GM12878 (cell line): ENCODE results near the gene FNDC3A. TPM values are rescaled to one million over a fixed set of nuclear protein-coding genes. Genes with fewer than 3 reads are reported as not detected.

Source experiments
- ATAC-seq: fragments of 200-7000 bp; cut with Tn5 transposase; 3 replicates; pipeline ENCODE4 v1.9.1; 2020; ENCODE audit warnings: mild to moderate bottlenecking, moderate library complexity
- BruUV-seq: library from RNA; stranded (reverse); fragments of 400-500 nt; replicated peaks from 2 replicates; lab custom pipeline; 2021; lab: Mats Ljungman, UMichigan
- CTCF ChIA-PET: fragments of 300-600 bp; sonication (Branson Sonifier 250); formaldehyde crosslinking; extraction: SDS; loops from one replicate; lab custom pipeline; 2021; ENCODE audit warnings: inconsistent platforms; lab: Yijun Ruan, JAX
- POLR2A ChIA-PET: fragments of 350-600 bp; formaldehyde crosslinking; extraction: SDS; loops from one replicate; lab custom pipeline; 2021; ENCODE audit warnings: inconsistent platforms; lab: Charles Lee
- RAD21 ChIA-PET: fragments of 300-600 bp; sonication (Branson Sonifier 250); formaldehyde crosslinking; loops from one replicate; lab custom pipeline; 2023; ENCODE audit warnings: antibody characterized with exemption; ENCODE audit not compliant: unreplicated experiment; lab: Charles Lee
- SMC1A ChIA-PET: fragments of 300-600 bp; sonication (Branson Sonifier 250); formaldehyde crosslinking; loops from one replicate; lab custom pipeline; 2023; ENCODE audit not compliant: unreplicated experiment, uncharacterized antibody; lab: Charles Lee
- DNase-seq: peaks from one replicate; pipeline ENCODE4 v3.0.0-alpha.2; 2011; ENCODE audit warnings: low read depth, low spot score
- FAIRE-seq: peaks from 3 replicates; lab custom pipeline; 2011; peaks lifted over from hg19 to GRCh38; lab: Jason Lieb, UNC
- H2AFZ ChIP-seq: 2 replicates; pipeline ENCODE4 v1.6.0; 2011; ENCODE audit warnings: low read depth, low read length, control low read depth; ENCODE audit not compliant: control insufficient read depth
- H3K27ac ChIP-seq: 2 replicates; pipeline ENCODE4 v1.5.1; 2011; ENCODE audit warnings: control low read depth; ENCODE audit not compliant: control insufficient read depth, insufficient read depth
- H3K27me3 ChIP-seq, 2 experiments: replicated peaks in 1 of 2; 2 replicates each; pipeline versions ENCODE4 v1.6.0 to v1.6.1; 2011; ENCODE audit warnings: low read length in 1 of 2; ENCODE audit not compliant: control insufficient read depth in 2 of 2, insufficient read depth in 2 of 2
- H3K36me3 ChIP-seq, 2 experiments: 2 replicates each; pipeline ENCODE4 v1.5.1; 2011; ENCODE audit warnings: low read length in 1 of 2; ENCODE audit not compliant: control insufficient read depth in 2 of 2, insufficient read depth in 2 of 2
- H3K4me1 ChIP-seq: 2 replicates; pipeline ENCODE4 v1.6.1; 2011; ENCODE audit warnings: mild to moderate bottlenecking, low read length, moderate library complexity, mixed read lengths; ENCODE audit not compliant: control insufficient read depth, insufficient read depth
- H3K4me2 ChIP-seq: 2 replicates; pipeline ENCODE4 v1.6.0; 2011; ENCODE audit warnings: control low read depth; ENCODE audit not compliant: control insufficient read depth, insufficient read depth
- H3K4me3 ChIP-seq: fragments of 200-600 bp; sonication (generic); 2 replicates; pipeline ENCODE4 v1.5.1; 2016
- H3K79me2 ChIP-seq: 2 replicates; pipeline ENCODE4 v1.6.0; 2011; ENCODE audit warnings: low read length; ENCODE audit not compliant: control insufficient read depth, insufficient read depth
- H3K9ac ChIP-seq: 2 replicates; pipeline ENCODE4 v1.8.0; 2011; ENCODE audit warnings: low read length, control low read depth, mixed read lengths; ENCODE audit not compliant: control insufficient read depth, insufficient read depth
- H3K9me3 ChIP-seq: replicated peaks from 3 replicates; pipeline ENCODE4 v1.5.1; 2011; ENCODE audit warnings: mild to moderate bottlenecking, low read length; ENCODE audit not compliant: control insufficient read depth, insufficient read depth
- H4K20me1 ChIP-seq: 2 replicates; pipeline ENCODE4 v1.6.0; 2011; ENCODE audit not compliant: control insufficient read depth, insufficient read depth
- BHLHE40 ChIP-seq, 2 experiments: fragments of 450-650 bp in 1 of 2; IDR thresholded peaks; 2 replicates each; pipeline ENCODE4 v1.6.1; 2011 to 2017; ENCODE audit warnings: low read depth in 2 of 2, borderline replicate concordance in 1 of 2, improper control_type of control experiment in 1 of 2, low read length in 1 of 2, mild to moderate bottlenecking in 1 of 2
- CREB1 ChIP-seq: IDR thresholded peaks from 2 replicates; pipeline ENCODE4 v1.6.1; 2012; ENCODE audit warnings: low read depth, mild to moderate bottlenecking, inconsistent platforms
- CTCF ChIP-seq, 3 experiments: IDR thresholded peaks in 2 of 3; conservative IDR thresholded peaks in 1 of 3; 2 replicates each; pipeline ENCODE4 v1.5.1; 2011; ENCODE audit warnings: low read depth in 3 of 3, low read length in 3 of 3, mild to moderate bottlenecking in 3 of 3, control low read depth in 2 of 3, moderate library complexity in 2 of 3, inconsistent platforms in 1 of 3, mixed read lengths in 1 of 3; ENCODE audit not compliant: control insufficient read depth in 2 of 3, insufficient read depth in 1 of 3; ENCODE audit errors: extremely low read depth in 1 of 3
- CUX1 ChIP-seq: IDR thresholded peaks from 2 replicates; pipeline ENCODE4 v1.6.1; 2012; ENCODE audit warnings: improper control_type of control experiment, low read depth, low read length; ENCODE audit not compliant: insufficient replicate concordance
- EP300 ChIP-seq, 2 experiments: fragments of 150-350 bp in 1 of 2; IDR thresholded peaks; 2 replicates each; pipeline ENCODE4 v1.6.1; 2011 to 2012; ENCODE audit warnings: low read depth in 2 of 2, low read length in 2 of 2, borderline replicate concordance in 1 of 2, improper control_type of control experiment in 1 of 2, inconsistent platforms in 1 of 2; ENCODE audit not compliant: control insufficient read depth in 1 of 2
- HDGF ChIP-seq: fragments of 450-650 bp; IDR thresholded peaks from 2 replicates; pipeline ENCODE4 v1.6.1; 2016; ENCODE audit warnings: antibody characterized with exemption
- KLF5 ChIP-seq: fragments of 450-650 bp; IDR thresholded peaks from 2 replicates; pipeline ENCODE4 v1.6.1; 2014; ENCODE audit warnings: mild to moderate bottlenecking; ENCODE audit not compliant: partially characterized antibody
- NBN ChIP-seq: fragments of 450-650 bp; IDR thresholded peaks from 2 replicates; pipeline ENCODE4 v1.6.1; 2016
- NFYA ChIP-seq: IDR thresholded peaks from 2 replicates; pipeline ENCODE4 v1.6.1; 2011; ENCODE audit warnings: low read depth, mild to moderate bottlenecking, low read length, improper control_type of control experiment, borderline replicate concordance
- SPI1 ChIP-seq: IDR thresholded peaks from 2 replicates; pipeline ENCODE4 v1.6.1; 2011; ENCODE audit warnings: low read depth, mild to moderate bottlenecking, low read length, moderate library complexity, borderline replicate concordance; ENCODE audit not compliant: insufficient read depth
- SREBF1 ChIP-seq: IDR thresholded peaks from 2 replicates; pipeline ENCODE4 v1.6.1; 2012; ENCODE audit warnings: mild to moderate bottlenecking, low read length
- YY1 ChIP-seq: IDR thresholded peaks from 2 replicates; pipeline ENCODE4 v1.6.1; 2011; ENCODE audit warnings: low read depth, mild to moderate bottlenecking, low read length
- ZBTB11 ChIP-seq: fragments of 450-650 bp; formaldehyde crosslinking; IDR thresholded peaks from 2 replicates; pipeline ENCODE4 v1.5.0; 2022; ENCODE audit warnings: mild to moderate bottlenecking, missing genetic modification characterization
- ZNF384 ChIP-seq: IDR thresholded peaks from 2 replicates; pipeline ENCODE4 v1.6.1; 2012; ENCODE audit warnings: low read depth, mild to moderate bottlenecking, low read length, improper control_type of control experiment, borderline replicate concordance
- WGBS: methylation state at CpG from one replicate; pipeline ENCODE4 v1.1.6; 2016; ENCODE audit warnings: low lambda C conversion rate; ENCODE audit not compliant: insufficient replicate concordance, insufficient coverage; ENCODE audit errors: missing lambda C conversion rate; 5-methylcytosine and 5-hydroxymethylcytosine counted together
- in situ Hi-C: fragments of 300-500 bp; cut with MboI; formaldehyde crosslinking; loops from 9 replicates; pipeline ENCODE4 v1.14.3; 2018; ENCODE audit warnings: mixed read lengths
- intact Hi-C: fragments of 100-400 bp; cut with micrococcal nuclease; formaldehyde crosslinking; loops from one replicate; pipeline ENCODE4 v1.14.2; 2022; ENCODE audit not compliant: unreplicated experiment
- polyA plus RNA-seq, 11 experiments: library from polyadenylated mRNA; depleted of rRNA in 4 of 11; unstranded in 6 of 11; stranded (reverse) in 5 of 11; fragments of >200 nt; fragmentation: Nextera tagmentation in 4 of 11; fragmentation: Illumina TruSeq in 1 of 11; extraction: Ambion mirVana in 4 of 11; extraction: Trizol in 1 of 11; gene quantifications; 1 replicate in 1 of 11; 2 replicates in 10 of 11; pipeline versions ENCODE4 v1.2.1 to v1.2.3, GENCODE V29; 2011 to 2016; ENCODE audit warnings: inconsistent platforms in 2 of 11, missing spikeins in 2 of 11, low read depth in 1 of 11
- total RNA-seq, 4 experiments: library from RNA; depleted of rRNA in 3 of 4; stranded (reverse); fragments of >200 nt in 3 of 4; fragmentation: Illumina TruSeq in 1 of 4; extraction: Trizol in 1 of 4; gene quantifications; 2 replicates each; pipeline versions ENCODE4 v1.2.1 to v1.2.3, GENCODE V29; 2013 to 2021

FNDC3A gene
- total and polyA plus RNA-seq, 10 of the 15 experiments (the other 5 are each of a cell fraction or from before 2014, with no cell fraction given): 6.3 to 46.4 (median 22.8) TPM

- BruUV-seq: no TSS peak
- 49% methylated on average over 17 of the region's 17 CpGs for WGBS
- TF ChIP-seq CTCF (IDR thresholded peaks at IDR 0.05 in 2 of 3, conservative IDR thresholded peaks at IDR 0.05 in 1 of 3; ENCODE audit: control insufficient read depth in 2 of 3, extremely low read depth in 1 of 3, insufficient read depth in 1 of 3, low read depth in 3 of 3, low read length in 3 of 3): no peak
- TF ChIP-seq KLF5: no peak
- TF ChIP-seq ZBTB11 (CRISPR knock-in tag): no peak
- TF ChIP-seq CUX1: no peak
- TF ChIP-seq SREBF1: no peak
- TF ChIP-seq CREB1: no peak
- no peak for TF ChIP-seq EP300 (IDR thresholded peaks at IDR 0.05; ENCODE audit: borderline replicate concordance in 1 of 2, control insufficient read depth in 1 of 2, low read depth in 2 of 2, low read length in 2 of 2)
- TF ChIP-seq NBN: no peak
- TF ChIP-seq HDGF: no peak
- TF ChIP-seq ZNF384: no peak
- no peak for TF ChIP-seq NFYA
- TF ChIP-seq SPI1: no peak
- no peak for TF ChIP-seq YY1
- TF ChIP-seq BHLHE40 (IDR thresholded peaks at IDR 0.05; ENCODE audit: borderline replicate concordance in 1 of 2, low read depth in 2 of 2, low read length in 1 of 2): no peak
Observed at GRCh38 chr13:49219647-49220035, 243.9 kb downstream of the FNDC3A start.

More at GRCh38 chr13:49219647-49220035, 243.9 kb downstream of the FNDC3A start:
- Histone ChIP-seq H3K27ac (no peak overlapping the region), H3K4me2 (peak overlapping the region; percentile 53), H3K9ac (no peak overlapping the region), H3K27me3 (peaks cover 0 to 5% of the 10 kb centered on the region in 2 experiments; a peak in 3 of 4 replicates), H2AFZ (peak overlapping the region; percentile 31; the same call in 1 of the 2 replicates), H3K4me3 (no peak overlapping the region), H3K36me3 (no peaks in the 10 kb centered on the region), H3K4me1 (peaks cover 4% of the 10 kb centered on the region), H3K9me3 (peaks cover 2% of the 10 kb centered on the region; the same call in 1 of the 3 replicates), H3K79me2 (no peaks in the 10 kb centered on the region), H4K20me1 (no peaks in the 10 kb centered on the region)
- DNase-seq: no peak
- POLR2A ChIA-PET: no interaction called here
- CTCF ChIA-PET: no interaction called here
- SMC1A ChIA-PET: no interaction called here
- in situ Hi-C loops (no loop called here), intact Hi-C loops (no loop called here)
- no peak for FAIRE-seq
- RAD21 ChIA-PET: no interaction called here
- no peak for ATAC-seq
